HG03571 (cell line): Measurements from ENCODE around the gene HPS6.

Source experiments
- ATAC-seq: cut with Tn5 transposase; IDR thresholded peaks from one replicate; pipeline ENCODE4 v1.9.1; 2021; ENCODE audit not compliant: unreplicated experiment

The HPS6 gene

GRCh38 chr10:102067091-102067916 is 2.2 kb downstream of the HPS6 start:
- ATAC-seq, result no peak

- no peak for ATAC-seq
Observed at GRCh38 chr10:102068216-102068615, 3.1 kb downstream of the HPS6 start.

- ATAC-seq, result no peak
Observed at GRCh38 chr10:102069071-102069470, 3.9 kb downstream of the HPS6 start.

GRCh38 chr10:102072673-102073527 is 7.8 kb downstream of the HPS6 start:
- no peak for ATAC-seq

- no peak for ATAC-seq
Observed at GRCh38 chr10:102083541-102083940, 18.4 kb downstream of the HPS6 start.

- no peak for ATAC-seq
Observed at GRCh38 chr10:102085336-102085735, 20.2 kb downstream of the HPS6 start.

- ATAC-seq, result no peak
Observed at GRCh38 chr10:102086196-102086595, 21.0 kb downstream of the HPS6 start.

GRCh38 chr10:102090772-102091171 is 25.6 kb downstream of the HPS6 start:
- no peak for ATAC-seq

GRCh38 chr10:102096449-102096848 is 31.3 kb downstream of the HPS6 start:
- ATAC-seq, result no peak

- no peak for ATAC-seq
Observed at GRCh38 chr10:102101152-102101551, 36.0 kb downstream of the HPS6 start.

GRCh38 chr10:102102421-102102820 is 37.3 kb downstream of the HPS6 start:
- ATAC-seq, result no peak

- ATAC-seq, result no peak
Observed at GRCh38 chr10:102106998-102107397, 41.8 kb downstream of the HPS6 start.

- no peak for ATAC-seq
Observed at GRCh38 chr10:102109166-102110116, 44.3 kb downstream of the HPS6 start.

GRCh38 chr10:102111276-102111675 is 46.1 kb downstream of the HPS6 start:
- ATAC-seq, result no peak

GRCh38 chr10:102112210-102112817 is 47.2 kb downstream of the HPS6 start:
- ATAC-seq, result no peak

- ATAC-seq, result no peak
Observed at GRCh38 chr10:102113261-102113955, 48.3 kb downstream of the HPS6 start.

GRCh38 chr10:102113956-102114857 is 49.1 kb downstream of the HPS6 start:
- peak; percentile 1 for ATAC-seq

- peak; percentile 49 for ATAC-seq
Observed at GRCh38 chr10:102114861-102115618, 49.9 kb downstream of the HPS6 start.
